Thoracic aorta (tissue), 2 donors: ENCODE results near the gene REXO2. TPM values are rescaled to one million over a fixed set of nuclear protein-coding genes. Genes with fewer than 3 reads are reported as not detected.

Source experiments
- ATAC-seq: fragments of 150-250 bp; one replicate; pipeline ENCODE4 v1.8.0; 2017; ENCODE audit warnings: low read depth; ENCODE audit not compliant: insufficient number of reproducible peaks, low FRiP score
- DNase-seq: peaks from one replicate; pipeline ENCODE4 v3.0.0-alpha.2; 2020; ENCODE audit warnings: low spot score
- H3K27ac ChIP-seq, 2 donors: fragments of 200-600 bp; sonication (generic); 1 replicate in 1 of 2; 2 replicates in 1 of 2; pipeline ENCODE4 v1.5.1; 2016; ENCODE audit warnings: mild to moderate bottlenecking in 2 of 2, moderate library complexity in 2 of 2
- H3K27me3 ChIP-seq: fragments of 200-600 bp; sonication (generic); replicated peaks from 2 replicates; pipeline ENCODE4 v1.6.0; 2016; ENCODE audit warnings: mild to moderate bottlenecking; ENCODE audit not compliant: insufficient read depth
- H3K36me3 ChIP-seq: fragments of 200-600 bp; sonication (generic); one replicate; pipeline ENCODE4 v1.5.1; 2016
- H3K4me1 ChIP-seq, 2 donors: fragments of 200-600 bp; sonication (generic); 1 replicate in 1 of 2; 2 replicates in 1 of 2; pipeline versions ENCODE4 v1.5.1 to v1.6.0; 2016; ENCODE audit warnings: low read depth in 2 of 2, mild to moderate bottlenecking in 1 of 2; ENCODE audit not compliant: control insufficient read depth in 1 of 2
- H3K4me3 ChIP-seq: fragments of 200-600 bp; sonication (generic); 2 replicates; pipeline ENCODE4 v1.5.1; 2016; ENCODE audit warnings: mild to moderate bottlenecking
- H3K9me3 ChIP-seq: fragments of 200-600 bp; sonication (generic); 2 replicates; pipeline ENCODE4 v1.5.1; 2016
- total RNA-seq, 2 donors: library from RNA; depleted of rRNA; stranded (reverse); fragments of >200 nt; gene quantifications; one replicate each; pipeline versions ENCODE4 v1.1.0 to v1.2.3, GENCODE V29; 2016
- TF ChIP-seq, protein P1 (sequence below): fragments of 200-600 bp; sonication (generic); IDR thresholded peaks from one replicate; pipeline ENCODE4 v1.5.1; 2019; ENCODE audit warnings: antibody characterized with exemption

Gene REXO2
- total RNA-seq, 2 donors from 2014 or later: 101 to 177 TPM

DNA sequence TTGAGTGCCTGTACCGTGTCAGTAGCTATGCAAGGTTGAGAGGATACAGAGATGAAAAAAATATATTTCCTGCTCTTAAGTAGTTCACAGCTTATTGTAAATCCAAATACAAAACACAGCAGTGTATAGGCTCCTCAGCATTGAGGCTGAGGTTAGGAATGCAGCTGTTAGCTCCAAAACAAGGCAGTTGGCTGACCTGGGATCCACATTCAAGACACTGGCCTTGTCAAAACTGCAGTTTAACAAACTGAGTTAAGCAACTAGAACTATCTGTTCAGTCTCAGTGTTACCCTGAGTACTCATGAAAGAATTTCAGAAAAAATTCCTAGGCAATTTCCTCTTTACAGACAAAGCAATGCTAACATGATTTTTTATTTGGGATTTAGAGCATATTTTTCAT, 42.8 kb downstream of the REXO2 start:
- no peaks in the 10 kb centered on the region for H3K4me1 ChIP-seq
- no peak overlapping the region for H3K27ac ChIP-seq

DNA sequence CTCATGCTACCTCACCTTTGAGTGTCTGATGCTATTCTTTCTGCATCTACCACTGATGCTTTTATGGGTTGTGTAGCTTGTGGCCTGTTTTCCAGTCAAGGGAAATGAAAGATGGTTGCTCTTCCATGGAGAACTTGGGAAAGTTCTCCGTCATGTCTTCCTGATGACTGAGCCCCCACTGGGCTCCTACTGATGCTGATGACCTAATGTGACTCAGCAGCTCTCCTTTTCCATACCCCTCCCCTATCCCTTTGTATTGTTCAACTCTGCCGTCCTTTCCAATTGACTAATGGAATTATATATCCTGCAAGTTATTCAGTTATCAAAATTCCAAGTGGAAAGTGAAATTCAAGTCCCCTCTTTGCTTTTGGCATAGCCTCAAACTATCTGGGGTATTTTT, 44.7 kb downstream of the REXO2 start:
- Histone ChIP-seq H3K27me3 (no peaks in the 10 kb centered on the region), H3K4me1 (no peaks in the 10 kb centered on the region), H3K27ac (no peak overlapping the region), H3K4me3 (no peak overlapping the region), H3K36me3 (no peaks in the 10 kb centered on the region), H3K9me3 (no peaks in the 10 kb centered on the region)
- TF ChIP-seq, protein P1, sequence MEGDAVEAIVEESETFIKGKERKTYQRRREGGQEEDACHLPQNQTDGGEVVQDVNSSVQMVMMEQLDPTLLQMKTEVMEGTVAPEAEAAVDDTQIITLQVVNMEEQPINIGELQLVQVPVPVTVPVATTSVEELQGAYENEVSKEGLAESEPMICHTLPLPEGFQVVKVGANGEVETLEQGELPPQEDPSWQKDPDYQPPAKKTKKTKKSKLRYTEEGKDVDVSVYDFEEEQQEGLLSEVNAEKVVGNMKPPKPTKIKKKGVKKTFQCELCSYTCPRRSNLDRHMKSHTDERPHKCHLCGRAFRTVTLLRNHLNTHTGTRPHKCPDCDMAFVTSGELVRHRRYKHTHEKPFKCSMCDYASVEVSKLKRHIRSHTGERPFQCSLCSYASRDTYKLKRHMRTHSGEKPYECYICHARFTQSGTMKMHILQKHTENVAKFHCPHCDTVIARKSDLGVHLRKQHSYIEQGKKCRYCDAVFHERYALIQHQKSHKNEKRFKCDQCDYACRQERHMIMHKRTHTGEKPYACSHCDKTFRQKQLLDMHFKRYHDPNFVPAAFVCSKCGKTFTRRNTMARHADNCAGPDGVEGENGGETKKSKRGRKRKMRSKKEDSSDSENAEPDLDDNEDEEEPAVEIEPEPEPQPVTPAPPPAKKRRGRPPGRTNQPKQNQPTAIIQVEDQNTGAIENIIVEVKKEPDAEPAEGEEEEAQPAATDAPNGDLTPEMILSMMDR: no peak
- DNase-seq (no peak), ATAC-seq (no peak)

More for the DNA sequence above, 42.8 kb downstream of the REXO2 start:
- no peaks in the 10 kb centered on the region for H3K9me3 ChIP-seq
- ATAC-seq (no peak), DNase-seq (no peak)
- no peak overlapping the region for H3K4me3 ChIP-seq
- TF ChIP-seq, protein P1: no peak
- no peaks in the 10 kb centered on the region for H3K36me3 ChIP-seq
- no peaks in the 10 kb centered on the region for H3K27me3 ChIP-seq

DNA sequence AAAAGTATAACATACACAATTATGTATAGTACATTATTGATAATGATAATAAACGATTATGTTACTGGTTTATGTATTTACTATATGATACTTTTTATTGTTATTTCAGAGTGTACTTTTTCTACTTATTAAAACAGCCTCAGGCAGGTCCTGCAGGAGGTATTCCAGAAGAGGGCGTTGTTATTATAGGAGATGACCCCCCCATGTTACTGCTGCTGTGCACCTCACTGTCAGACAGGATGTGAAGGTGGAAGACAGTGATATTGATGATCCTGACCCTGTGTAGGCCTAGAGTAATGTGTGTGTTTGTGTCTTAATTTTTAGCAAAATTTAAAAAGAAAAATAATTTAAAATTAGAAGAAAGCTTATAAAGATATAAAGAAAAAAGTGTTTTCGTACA, 57.6 kb downstream of the REXO2 start:
- no peaks in the 10 kb centered on the region for H3K4me1 ChIP-seq

DNA sequence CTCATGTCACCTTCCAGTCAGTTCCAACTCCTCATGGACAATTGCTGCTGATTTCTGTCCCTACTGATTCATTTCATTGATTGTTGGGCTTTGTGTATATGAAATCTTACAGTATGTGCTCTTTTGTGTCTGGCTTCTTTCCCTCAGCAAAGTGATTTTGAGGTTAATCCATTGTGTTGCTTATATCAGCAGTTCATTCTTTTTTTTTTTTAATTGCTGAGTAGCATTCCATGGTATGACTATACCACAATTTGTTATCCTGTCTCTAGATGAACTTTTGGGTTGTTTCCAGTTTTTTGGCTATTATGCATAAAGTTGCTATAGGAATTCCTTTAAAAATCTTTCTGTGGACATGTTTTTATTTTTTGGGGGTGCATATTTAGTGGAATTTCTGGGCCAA, 60.5 kb downstream of the REXO2 start:
- H3K36me3 ChIP-seq: no peaks in the 10 kb centered on the region
- ATAC-seq (no peak), DNase-seq (no peak)
- H3K27ac ChIP-seq: no peak overlapping the region
- no peaks in the 10 kb centered on the region for H3K4me1 ChIP-seq
- no peaks in the 10 kb centered on the region for H3K27me3 ChIP-seq
- no peaks in the 10 kb centered on the region for H3K9me3 ChIP-seq
- TF ChIP-seq, protein P1: no peak
- no peak overlapping the region for H3K4me3 ChIP-seq

More for the DNA sequence above, 57.6 kb downstream of the REXO2 start:
- no peaks in the 10 kb centered on the region for H3K27me3 ChIP-seq
- no peak for ATAC-seq
- TF ChIP-seq, protein P1: no peak
- no peak for DNase-seq
- no peaks in the 10 kb centered on the region for H3K9me3 ChIP-seq
- H3K27ac ChIP-seq: no peak overlapping the region
- no peaks in the 10 kb centered on the region for H3K36me3 ChIP-seq
- no peak overlapping the region for H3K4me3 ChIP-seq

Other genes with a start within 250 kb of the REXO2 start
- gene NNMT, start 143.1 kb upstream of the REXO2 start, total RNA-seq: 1,000 to 10,000 TPM in 1 of 2 donors, 100 to 1,000 TPM in 1; 583 to 1,213 TPM
- 1 to 10 TPM; 2.9 to 4.1 TPM for gene C11orf71, start 39.0 kb upstream of the REXO2 start, total RNA-seq
- 10 to 100 TPM; 10.0 to 39.4 TPM for gene RBM7, start 38.8 kb upstream of the REXO2 start, total RNA-seq
- gene NXPE1, start 120.4 kb downstream of the REXO2 start, total RNA-seq: not detected
- not detected for gene NXPE4, start 156.3 kb downstream of the REXO2 start, total RNA-seq
- not detected for gene NXPE2, start 239.1 kb downstream of the REXO2 start, total RNA-seq